Measurements from ENCODE around the gene CRYGN. TPM values are rescaled to one million over a fixed set of nuclear protein-coding genes. Genes with fewer than 3 reads are reported as not detected.

Gene CRYGN
- polyA plus RNA-seq, 1 donor, result 0.36 TPM

- WGBS (ENCODE audit: insufficient coverage, low lambda C conversion rate), result 100% methylated on average over 2 of the region's 3 CpGs
- H3K27ac ChIP-seq (ENCODE audit: low read length), result no peak overlapping the region
Measured at GRCh38 chr7:151415375-151416105, 24.4 kb downstream of the CRYGN start.

DNA sequence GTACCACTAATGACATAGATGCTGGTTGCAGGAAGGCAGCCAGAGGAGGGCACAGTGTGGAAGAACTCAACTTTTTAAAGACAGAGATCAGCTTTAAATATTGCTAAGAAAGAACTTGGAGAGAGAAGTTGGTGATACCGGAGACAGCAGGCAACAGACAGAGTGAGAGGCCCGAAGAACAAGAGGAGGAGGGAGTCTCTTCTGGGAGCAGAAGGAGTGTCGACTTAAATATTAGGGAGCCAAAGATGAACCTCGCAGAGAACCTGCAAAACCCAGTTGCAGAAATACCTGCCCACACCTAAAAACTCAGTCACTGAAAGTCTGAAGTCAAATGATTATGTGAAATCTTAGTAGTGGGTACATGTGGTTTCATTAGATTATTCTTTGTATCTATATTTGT lies 26.7 kb downstream of the CRYGN start:
- Histone ChIP-seq H3K36me3 (ENCODE audit: control insufficient read depth, insufficient read depth, low read length) (no peaks in the 10 kb centered on the region), H3K27ac (ENCODE audit: low read length) (no peak overlapping the region), H3K27me3 (ENCODE audit: control insufficient read depth, insufficient read depth, low read length) (peaks cover 62% of the 10 kb centered on the region), H3K9me3 (ENCODE audit: control insufficient read depth, low read depth, low read length) (peaks cover 9% of the 10 kb centered on the region), H3K4me3 (ENCODE audit: low read length) (no peak overlapping the region), H3K4me1 (ENCODE audit: control insufficient read depth, insufficient read depth, low read length) (peaks cover 17% of the 10 kb centered on the region)
- 100% methylated on average over 2 of the region's 4 CpGs for whole genome bisulfite sequencing (ENCODE audit: insufficient coverage, low lambda C conversion rate)
- DNase-seq, result no peak

More at GRCh38 chr7:151415375-151416105, 24.4 kb downstream of the CRYGN start:
- no peak overlapping the region for H3K4me3 ChIP-seq (ENCODE audit: low read length)
- H3K27me3 ChIP-seq (ENCODE audit: control insufficient read depth, insufficient read depth, low read length), result peaks cover 42% of the 10 kb centered on the region
- DNase-seq, result no peak
- no peaks in the 10 kb centered on the region for H3K36me3 ChIP-seq (ENCODE audit: control insufficient read depth, insufficient read depth, low read length)
- H3K4me1 ChIP-seq (ENCODE audit: control insufficient read depth, insufficient read depth, low read length), result peaks cover 4% of the 10 kb centered on the region
- H3K9me3 ChIP-seq (ENCODE audit: control insufficient read depth, low read depth, low read length), result peaks cover 3% of the 10 kb centered on the region

DNA sequence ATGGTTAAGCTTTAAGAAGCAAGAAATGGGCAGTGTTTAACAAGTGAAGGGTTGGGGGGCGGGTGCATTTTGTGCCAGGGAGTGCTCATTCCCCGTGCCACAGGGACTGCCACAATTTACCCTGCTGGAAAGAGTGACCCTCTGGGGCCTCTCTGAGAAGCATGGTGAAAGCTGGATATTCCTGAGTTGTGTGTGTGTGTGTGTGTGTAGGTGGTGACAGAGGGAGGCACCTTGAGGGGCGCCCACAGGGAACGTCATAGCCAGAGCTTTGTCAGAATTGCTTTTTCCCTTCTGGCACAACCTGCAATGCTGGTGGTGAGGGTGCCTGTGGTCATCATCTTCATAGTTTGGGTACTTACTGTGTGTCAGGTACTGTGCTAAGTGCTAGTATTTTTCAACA lies 27.6 kb downstream of the CRYGN start:
- peaks cover 61% of the 10 kb centered on the region for H3K27me3 ChIP-seq (ENCODE audit: control insufficient read depth, insufficient read depth, low read length)
- no peak overlapping the region for H3K27ac ChIP-seq (ENCODE audit: low read length)
- no peak for DNase-seq
- H3K36me3 ChIP-seq (ENCODE audit: control insufficient read depth, insufficient read depth, low read length), result no peaks in the 10 kb centered on the region
- H3K4me3 ChIP-seq (ENCODE audit: low read length), result no peak overlapping the region
- H3K4me1 ChIP-seq (ENCODE audit: control insufficient read depth, insufficient read depth, low read length), result peaks cover 17% of the 10 kb centered on the region
- peaks cover 9% of the 10 kb centered on the region for H3K9me3 ChIP-seq (ENCODE audit: control insufficient read depth, low read depth, low read length)
- WGBS (ENCODE audit: insufficient coverage, low lambda C conversion rate), result no CpG with 5 or more reads among the region's 4 CpGs

- Histone ChIP-seq H3K4me3 (ENCODE audit: low read length) (no peak overlapping the region), H3K27me3 (ENCODE audit: control insufficient read depth, insufficient read depth, low read length) (peaks cover 62% of the 10 kb centered on the region), H3K27ac (ENCODE audit: low read length) (no peak overlapping the region), H3K36me3 (ENCODE audit: control insufficient read depth, insufficient read depth, low read length) (no peaks in the 10 kb centered on the region), H3K9me3 (ENCODE audit: control insufficient read depth, low read depth, low read length) (peaks cover 9% of the 10 kb centered on the region), H3K4me1 (ENCODE audit: control insufficient read depth, insufficient read depth, low read length) (peaks cover 17% of the 10 kb centered on the region)
- WGBS (ENCODE audit: insufficient coverage, low lambda C conversion rate), result no CpG with 5 or more reads among the region's 6 CpGs
- no peak for DNase-seq
Measured at GRCh38 chr7:151411551-151411950, 28.4 kb downstream of the CRYGN start.

DNA sequence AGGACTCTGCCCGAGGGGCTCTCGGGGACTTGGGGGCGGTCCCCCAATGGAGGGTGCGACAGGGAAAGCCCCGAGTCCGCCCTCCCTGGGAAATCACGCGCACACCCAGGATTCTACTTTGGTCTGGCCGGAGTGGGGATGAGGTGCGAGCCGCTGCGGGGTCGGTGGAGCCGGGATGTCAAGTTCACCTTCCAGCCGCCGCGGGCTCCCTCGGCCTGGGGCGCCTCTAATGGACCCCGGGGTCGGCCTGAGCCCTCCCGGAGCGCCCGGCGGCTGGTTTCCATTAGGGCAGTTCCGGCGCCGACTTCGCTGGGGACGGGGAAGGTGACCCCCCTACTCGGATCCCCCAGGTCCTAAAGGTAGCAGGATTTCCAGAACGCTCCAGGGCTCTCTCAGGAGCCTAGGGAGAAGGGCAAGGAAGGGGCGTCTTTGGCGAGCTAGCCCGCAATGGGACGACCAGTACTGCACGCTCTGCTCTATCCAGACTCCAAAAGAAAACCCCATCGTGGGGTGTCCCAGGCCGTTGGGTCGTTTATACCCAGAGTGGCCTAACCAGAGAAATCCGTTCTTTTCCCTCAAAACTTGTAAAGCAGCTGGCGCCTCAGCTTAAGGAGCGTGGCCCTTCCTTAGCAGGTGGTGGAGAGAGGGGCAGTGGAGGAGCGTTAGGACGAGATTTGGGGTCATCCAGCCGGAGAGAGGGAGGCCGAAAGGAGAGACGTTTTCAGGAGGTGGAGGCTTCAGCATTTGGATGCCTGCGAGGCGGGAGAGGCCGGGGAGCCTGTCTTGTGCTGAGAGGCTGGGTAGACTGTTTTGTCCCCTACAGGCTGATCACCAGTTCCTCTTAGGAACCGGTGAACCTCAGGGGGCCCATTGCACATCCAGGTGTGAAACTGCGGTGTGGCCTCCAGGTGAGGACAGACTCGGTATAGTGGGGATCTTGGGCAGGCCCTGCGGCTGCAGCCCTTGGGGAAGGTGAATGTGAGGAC lies 29.2 kb downstream of the CRYGN start:
- H3K27me3 ChIP-seq (ENCODE audit: control insufficient read depth, insufficient read depth, low read length), result peaks cover 64% of the 10 kb centered on the region
- no CpG with 5 or more reads among the region's 55 CpGs for WGBS (ENCODE audit: insufficient coverage, low lambda C conversion rate)
- H3K27ac ChIP-seq (ENCODE audit: low read length), result peak overlapping the region; percentile 17
- H3K4me3 ChIP-seq (ENCODE audit: low read length), result peak overlapping the region; percentile 63
- H3K36me3 ChIP-seq (ENCODE audit: control insufficient read depth, insufficient read depth, low read length), result no peaks in the 10 kb centered on the region
- H3K9me3 ChIP-seq (ENCODE audit: control insufficient read depth, low read depth, low read length), result peaks cover 9% of the 10 kb centered on the region
- peak in 1 of 2 donors; percentile 49 for DNase-seq
- peaks cover 17% of the 10 kb centered on the region for H3K4me1 ChIP-seq (ENCODE audit: control insufficient read depth, insufficient read depth, low read length)

DNA sequence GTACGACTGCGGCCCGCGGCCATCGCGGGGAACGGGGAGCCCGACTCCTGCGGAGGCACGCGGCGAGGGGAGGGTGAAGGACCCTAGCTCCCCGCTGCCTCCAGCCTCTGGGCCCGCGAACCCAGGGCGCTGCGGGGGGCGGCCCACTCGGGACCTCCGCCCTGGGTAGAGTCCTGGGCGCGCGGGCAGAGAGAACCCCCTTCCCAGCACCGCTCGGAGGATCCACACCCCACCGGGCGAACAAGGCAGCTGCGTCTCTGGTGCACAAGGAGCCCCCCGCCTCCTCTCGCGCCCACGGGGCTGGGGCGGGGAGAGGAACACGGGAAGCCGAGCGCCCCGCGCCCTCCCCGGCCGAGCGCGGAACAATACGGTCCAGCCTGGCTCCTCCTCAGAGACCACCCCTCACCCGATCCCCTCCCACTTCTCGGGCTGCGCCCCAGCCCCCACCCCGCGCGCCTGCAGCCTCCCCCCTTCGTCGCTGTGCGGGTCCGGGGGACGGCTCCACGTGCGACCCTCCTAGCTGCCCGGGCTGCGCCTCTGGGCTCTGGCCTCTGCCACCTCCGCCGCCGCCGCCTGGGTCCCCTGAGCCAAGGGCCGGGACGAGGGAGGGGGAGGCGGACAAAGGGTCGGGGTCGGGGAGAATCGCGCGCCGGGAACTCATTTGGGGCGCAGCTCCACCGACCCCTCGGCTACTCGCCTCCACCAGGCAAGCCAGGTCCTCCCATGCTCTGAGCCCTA lies 30.1 kb downstream of the CRYGN start, which contains the start of gene WDR86:
Gene WDR86, minus strand, starts transcription at position 372 of the 738 bp plus-strand sequence. CDS start 449 bp downstream, outside the sequence.
- DNase-seq, result peak; percentile 30 to 33
- Histone ChIP-seq H3K27ac (ENCODE audit: low read length) (peak within 1 kb of the TSS; percentile 17), H3K4me1 (ENCODE audit: control insufficient read depth, insufficient read depth, low read length) (peaks cover 21% of the 10 kb centered on the region), H3K9me3 (ENCODE audit: control insufficient read depth, low read depth, low read length) (peaks cover 9% of the 10 kb centered on the region), H3K36me3 (ENCODE audit: control insufficient read depth, insufficient read depth, low read length) (no peaks in the 10 kb centered on the region), H3K4me3 (ENCODE audit: low read length) (peak within 1 kb of the TSS; percentile 63), H3K27me3 (ENCODE audit: control insufficient read depth, insufficient read depth, low read length) (peaks cover 64% of the 10 kb centered on the region)
- whole genome bisulfite sequencing (ENCODE audit: insufficient coverage, low lambda C conversion rate), result no CpG with 5 or more reads among the region's 75 CpGs

DNA sequence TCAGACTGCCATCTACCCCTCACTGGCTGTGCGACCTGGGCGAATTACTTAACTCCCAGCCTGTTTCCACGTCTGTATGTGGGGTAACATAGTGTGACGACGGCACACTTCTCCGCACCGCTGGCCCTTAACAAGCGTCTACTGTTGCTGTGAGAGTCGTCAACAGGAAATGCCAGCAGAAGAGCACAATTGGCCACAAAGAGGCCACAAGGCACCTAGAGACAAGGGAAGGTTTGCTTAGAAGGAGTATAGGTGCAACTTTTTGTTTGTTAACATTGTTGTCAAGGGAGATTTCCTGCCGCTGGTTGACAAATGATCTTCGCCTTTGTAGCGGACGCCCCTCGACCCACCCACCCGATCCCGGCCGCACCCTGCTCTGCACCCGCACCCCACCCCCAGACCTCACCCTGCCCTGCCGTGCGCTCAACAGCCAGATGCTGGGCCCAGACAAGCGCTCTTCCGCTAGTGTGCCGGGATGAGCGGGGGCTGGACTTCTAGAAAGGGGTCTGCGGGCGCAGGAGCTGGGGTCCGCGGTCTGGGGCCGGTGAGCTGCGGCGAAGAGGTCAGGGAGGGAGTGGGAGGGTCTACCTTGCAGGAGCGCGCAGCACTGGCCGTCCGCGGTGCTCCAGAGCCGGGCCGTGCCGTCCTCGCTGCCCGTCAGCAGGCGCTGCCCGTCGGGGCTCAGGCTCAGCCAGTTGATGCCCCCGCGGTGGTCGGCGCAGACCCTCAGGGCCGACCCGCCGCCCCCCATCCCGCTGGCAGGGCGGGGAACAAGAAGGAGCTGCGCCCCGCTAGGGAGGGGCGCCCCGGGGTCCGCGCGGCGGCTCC lies 30.9 kb downstream of the CRYGN start:
- no CpG with 5 or more reads among the region's 61 CpGs for WGBS (ENCODE audit: insufficient coverage, low lambda C conversion rate)
- peak in 1 of 2 donors; percentile 52 for DNase-seq
- Histone ChIP-seq H3K4me1 (ENCODE audit: control insufficient read depth, insufficient read depth, low read length) (peaks cover 24% of the 10 kb centered on the region), H3K9me3 (ENCODE audit: control insufficient read depth, low read depth, low read length) (peaks cover 9% of the 10 kb centered on the region), H3K4me3 (ENCODE audit: low read length) (peak overlapping the region; percentile 31), H3K27me3 (ENCODE audit: control insufficient read depth, insufficient read depth, low read length) (peaks cover 60% of the 10 kb centered on the region), H3K36me3 (ENCODE audit: control insufficient read depth, insufficient read depth, low read length) (no peaks in the 10 kb centered on the region), H3K27ac (ENCODE audit: low read length) (no peak overlapping the region)

DNA sequence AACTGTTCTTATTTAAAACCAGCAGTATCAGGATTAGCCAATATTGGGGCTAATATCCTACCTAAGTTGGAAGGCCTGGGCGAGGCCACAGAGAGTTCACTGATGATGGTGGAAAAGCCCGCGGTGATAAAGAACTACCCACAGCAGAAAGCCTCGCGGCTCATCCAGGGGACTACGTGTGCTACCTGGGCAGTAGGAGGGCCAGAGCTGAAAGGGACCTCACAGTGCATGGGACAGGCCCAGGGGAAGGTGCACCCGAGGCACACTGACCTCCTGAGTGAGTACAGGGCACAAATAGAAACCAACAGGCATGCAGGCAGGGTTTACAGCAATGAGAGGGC lies 31.5 kb downstream of the CRYGN start:
- no peak for DNase-seq
- no peaks in the 10 kb centered on the region for H3K36me3 ChIP-seq (ENCODE audit: control insufficient read depth, insufficient read depth, low read length)
- H3K9me3 ChIP-seq (ENCODE audit: control insufficient read depth, low read depth, low read length), result peaks cover 9% of the 10 kb centered on the region
- H3K27ac ChIP-seq (ENCODE audit: low read length), result no peak overlapping the region
- WGBS (ENCODE audit: insufficient coverage, low lambda C conversion rate), result no CpG with 5 or more reads among the region's 7 CpGs
- peaks cover 58% of the 10 kb centered on the region for H3K27me3 ChIP-seq (ENCODE audit: control insufficient read depth, insufficient read depth, low read length)
- peak overlapping the region; percentile 31 for H3K4me3 ChIP-seq (ENCODE audit: low read length)
- H3K4me1 ChIP-seq (ENCODE audit: control insufficient read depth, insufficient read depth, low read length), result peaks cover 30% of the 10 kb centered on the region

DNA sequence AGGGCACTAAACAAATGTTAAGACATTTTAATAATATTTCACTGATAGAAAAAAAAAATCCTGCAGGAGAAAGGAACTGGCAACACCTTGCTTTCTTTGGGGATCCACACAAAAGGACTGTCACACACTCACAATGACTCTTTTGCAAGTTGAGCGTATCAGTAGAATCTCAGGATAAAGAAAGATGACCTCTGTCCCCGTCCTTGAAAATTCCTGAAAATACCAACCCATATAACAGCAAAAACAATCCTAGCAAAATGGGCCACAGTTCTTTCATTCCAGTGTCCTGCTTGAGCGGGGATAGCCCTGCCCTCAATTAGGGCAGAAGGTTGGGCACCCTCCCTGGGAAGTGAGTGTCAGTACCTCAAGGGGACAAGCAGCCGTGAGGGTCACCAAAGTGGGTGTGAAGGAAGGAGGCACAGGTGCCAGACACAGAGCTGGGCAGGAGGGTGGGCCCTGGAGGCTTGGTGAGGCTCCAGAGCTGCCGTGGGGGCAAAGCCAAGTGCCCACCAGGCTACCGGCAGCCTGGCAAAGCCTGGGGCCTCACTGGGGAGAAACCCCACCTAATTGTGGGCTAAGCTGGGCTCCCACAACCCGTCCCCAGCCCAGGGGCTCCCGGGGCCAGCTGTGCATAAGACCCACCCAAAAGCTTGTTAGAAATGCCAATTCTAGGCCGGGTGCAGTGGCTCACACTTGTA lies 32.9 kb downstream of the CRYGN start:
- no peak for DNase-seq
- peaks cover 31% of the 10 kb centered on the region for H3K4me1 ChIP-seq (ENCODE audit: control insufficient read depth, insufficient read depth, low read length)
- peaks cover 47% of the 10 kb centered on the region for H3K27me3 ChIP-seq (ENCODE audit: control insufficient read depth, insufficient read depth, low read length)
- no peaks in the 10 kb centered on the region for H3K36me3 ChIP-seq (ENCODE audit: control insufficient read depth, insufficient read depth, low read length)
- peaks cover 9% of the 10 kb centered on the region for H3K9me3 ChIP-seq (ENCODE audit: control insufficient read depth, low read depth, low read length)
- WGBS (ENCODE audit: insufficient coverage, low lambda C conversion rate), result 100% methylated on average over 1 of the region's 9 CpGs
- H3K27ac ChIP-seq (ENCODE audit: low read length), result no peak overlapping the region
- H3K4me3 ChIP-seq (ENCODE audit: low read length), result no peak overlapping the region
